ENCODE data around the gene BRIP1. TPM values are rescaled to one million over a fixed set of nuclear protein-coding genes. Genes with fewer than 3 reads are reported as not detected.

BRIP1 gene
- total RNA-seq, 1 experiment from 2014 or later = 20.2 TPM

GRCh38 chr17:61647047-61647446, 216.3 kb downstream of the BRIP1 start:
- Mint-ChIP-seq H3K9me3 (peaks cover 6 to 8% of the 10 kb centered on the region in 2 experiments; a peak in 4 of 5 replicates), H3K36me3 (ENCODE audit: insufficient read depth in 1 of 3, low read depth in 3 of 3) (peaks cover 0 to 11% (median 2%) of the 10 kb centered on the region in 3 experiments; a peak in 3 of 7 replicates), H3K4me1 (no peaks in the 10 kb centered on the region), H3K27me3 (ENCODE audit: low read depth) (no peaks in the 10 kb centered on the region; the same call in 1 of the 2 replicates), H3K27ac (no peak overlapping the region), H3K4me3 (no peak overlapping the region)
- no peaks in the 10 kb centered on the region for H3K4me1 ChIP-seq (ENCODE audit: insufficient read depth, low read length)
- no peaks in the 10 kb centered on the region for H3K23me2 ChIP-seq (ENCODE audit: insufficient read length, low read depth, low read length, poor library complexity, severe bottlenecking)
- H3K18ac ChIP-seq (ENCODE audit: insufficient read length, low read depth, low read length) = no peak overlapping the region
- no peak overlapping the region for H3K4ac ChIP-seq (ENCODE audit: low read depth, low read length)
- H4K8ac ChIP-seq (replicated peaks; ENCODE audit: insufficient read length, low read depth, low read length) = no peak overlapping the region
- no peak overlapping the region for H3T11ph ChIP-seq (ENCODE audit: low read length)
- no peak overlapping the region for H2BK12ac ChIP-seq (ENCODE audit: insufficient read length, low read depth, low read length)
- H3K27me3 ChIP-seq (ENCODE audit: insufficient read depth, low read length) = no peaks in the 10 kb centered on the region
- no peaks in the 10 kb centered on the region for H3K9me3 ChIP-seq (ENCODE audit: control insufficient read depth, low read depth, low read length)
- no peak for TF ChIP-seq CTCF (conservative IDR thresholded peaks at IDR 0.05)
- no peak overlapping the region for H4K5ac ChIP-seq (ENCODE audit: insufficient read length, low read depth, low read length)
- H2BK15ac ChIP-seq (ENCODE audit: low read depth, low read length) = no peak overlapping the region
- H2BK5ac ChIP-seq (ENCODE audit: insufficient read length, low read length) = no peak overlapping the region
- H3K79me1 ChIP-seq (ENCODE audit: insufficient read depth, low read depth, low read length, poor library complexity, severe bottlenecking) = no peaks in the 10 kb centered on the region
- H3K4me2 ChIP-seq (ENCODE audit: insufficient read depth, insufficient read length, low read length) = no peak overlapping the region
- H2AK5ac ChIP-seq (ENCODE audit: insufficient read length, low read length) = no peak overlapping the region
- H4K91ac ChIP-seq (ENCODE audit: insufficient read length, low read depth, low read length) = no peak overlapping the region
- H2BK120ac ChIP-seq (ENCODE audit: low read depth, low read length, poor library complexity, severe bottlenecking) = no peak overlapping the region
- no CpG with 5 or more reads among the region's 2 CpGs for WGBS (ENCODE audit: extremely low coverage, insufficient read length, low lambda C conversion rate)
- no peak overlapping the region for H3K23ac ChIP-seq (ENCODE audit: insufficient read length, low read depth, low read length)
- H3K27ac ChIP-seq (ENCODE audit: insufficient read length, low read depth, low read length) = no peak overlapping the region
- DNase-seq = no peak
- no peak overlapping the region for H3K9ac ChIP-seq (ENCODE audit: extremely low read depth, insufficient read length, low read length)
- no peak overlapping the region for H3K14ac ChIP-seq (ENCODE audit: insufficient read depth, low read length)
- H4K20me1 ChIP-seq (ENCODE audit: control insufficient read depth, insufficient read depth, insufficient read length) = no peaks in the 10 kb centered on the region
- no peak overlapping the region for H3K56ac ChIP-seq (ENCODE audit: insufficient read length, low read depth, low read length)
- H2BK20ac ChIP-seq (ENCODE audit: low read depth, low read length, poor library complexity, severe bottlenecking) = no peak overlapping the region
- no peak overlapping the region for H2AFZ ChIP-seq (ENCODE audit: low read length)
- no peaks in the 10 kb centered on the region for H3K79me2 ChIP-seq (ENCODE audit: insufficient read depth, low read length)
